A549 (cell line): ENCODE data around the gene TNS1. TPM values are rescaled to one million over a fixed set of nuclear protein-coding genes. Genes with fewer than 3 reads are reported as not detected.

ENCODE experiments used
- ATAC-seq, 2 experiments: fragments of 200-7000 bp in 1 of 2; fragments of >200 bp in 1 of 2; cut with Nextera tagmentation in 1 of 2; cut with Tn5 transposase in 1 of 2; 3 replicates each; pipeline versions ENCODE4 v1.8.0 to v1.9.1; 2018 to 2020; ENCODE audit warnings: mild to moderate bottlenecking in 1 of 2, moderate library complexity in 1 of 2
- CTCF ChIA-PET: fragments of 300-600 bp; sonication (Branson Sonifier 250); formaldehyde crosslinking; extraction: SDS; loops from one replicate; lab custom pipeline; 2021; ENCODE audit warnings: antibody characterized with exemption, inconsistent platforms; lab: Yijun Ruan, JAX
- POLR2A ChIA-PET: fragments of 350-600 bp; formaldehyde crosslinking; extraction: SDS; loops from one replicate; lab custom pipeline; 2021; ENCODE audit warnings: antibody characterized with exemption, inconsistent platforms; lab: Yijun Ruan, JAX
- DNase-seq, 2 experiments: peaks; one replicate each; pipeline versions ENCODE4 v3.0.0 to v3.0.0-alpha.2; 2011 to 2016; ENCODE audit warnings: low read depth in 1 of 2, low spot score in 1 of 2
- FAIRE-seq: peaks from 2 replicates; lab custom pipeline; 2011; peaks lifted over from hg19 to GRCh38; lab: Jason Lieb, UNC
- H3K27ac ChIP-seq, 2 experiments: fragments of >200 bp; sonication (Bioruptor Twin); formaldehyde crosslinking; 3 replicates each; pipeline ENCODE4 v1.5.1; 2016 to 2017
- H3K4me1 ChIP-seq: fragments of >200 bp; sonication (Bioruptor Twin); formaldehyde crosslinking; 3 replicates; pipeline ENCODE4 v1.6.1; 2016
- H3K4me2 ChIP-seq: fragments of >200 bp; sonication (Bioruptor Twin); formaldehyde crosslinking; 3 replicates; pipeline ENCODE4 v1.6.1; 2016
- H3K4me3 ChIP-seq: fragments of >200 bp; sonication (Bioruptor Twin); formaldehyde crosslinking; 3 replicates; pipeline ENCODE4 v1.5.1; 2016
- H3K9me3 ChIP-seq: fragments of >200 bp; sonication (Bioruptor Twin); formaldehyde crosslinking; 3 replicates; pipeline ENCODE4 v1.6.1; 2016
- CBX8 ChIP-seq: fragments of 200-600 bp; sonication (generic); IDR thresholded peaks from 2 replicates; pipeline ENCODE4 v1.6.1; 2016
- CHD2 ChIP-seq: fragments of 150-350 bp; IDR thresholded peaks from 2 replicates; pipeline ENCODE4 v1.6.1; 2014; ENCODE audit warnings: low read length; ENCODE audit not compliant: partially characterized antibody
- CTCF ChIP-seq: fragments of >200 bp; sonication (Bioruptor Twin); formaldehyde crosslinking; IDR thresholded peaks from 3 replicates; pipeline ENCODE4 v1.5.1; 2016
- E2F6 ChIP-seq: IDR thresholded peaks from 2 replicates; pipeline ENCODE4 v1.6.1; 2012; ENCODE audit warnings: low read depth, borderline replicate concordance
- EHF ChIP-seq: fragments of 250-450 bp; sonication (Bioruptor Pico); IDR thresholded peaks from 2 replicates; pipeline ENCODE4 v1.5.0; 2020; ENCODE audit warnings: mild to moderate bottlenecking
- ESRRA ChIP-seq: fragments of 150-350 bp; IDR thresholded peaks from 2 replicates; pipeline ENCODE4 v1.6.1; 2014; ENCODE audit warnings: mild to moderate bottlenecking, low read length, borderline replicate concordance
- FOSL2 ChIP-seq, 2 experiments: fragments of 450-650 bp in 1 of 2; fragments of >200 bp in 1 of 2; sonication (Bioruptor Twin) in 1 of 2; formaldehyde crosslinking; IDR thresholded peaks; 2 replicates each; pipeline versions ENCODE4 v1.5.0 to v1.6.1; 2016 to 2020; ENCODE audit warnings: mild to moderate bottlenecking in 1 of 2, moderate library complexity in 1 of 2
- HDAC2 ChIP-seq: fragments of 200-600 bp; sonication (generic); IDR thresholded peaks from 2 replicates; pipeline ENCODE4 v1.6.1; 2016
- HOXB13 ChIP-seq: fragments of 250-450 bp; sonication (Bioruptor Pico); IDR thresholded peaks from 2 replicates; pipeline ENCODE4 v1.5.0; 2020; ENCODE audit warnings: low read depth, mild to moderate bottlenecking, moderate library complexity
- HOXB5 ChIP-seq: fragments of 250-450 bp; sonication (Bioruptor Pico); IDR thresholded peaks from 2 replicates; pipeline ENCODE4 v1.5.0; 2020; ENCODE audit warnings: mild to moderate bottlenecking, moderate library complexity
- JUN ChIP-seq, 2 experiments: fragments of >200 bp; sonication (Bioruptor Twin); formaldehyde crosslinking; IDR thresholded peaks; 2 replicates in 1 of 2; 3 replicates in 1 of 2; pipeline ENCODE4 v1.6.1; 2016 to 2017
- KDM1A ChIP-seq: fragments of 200-600 bp; sonication (generic); IDR thresholded peaks from 2 replicates; pipeline ENCODE4 v1.6.1; 2016; ENCODE audit warnings: low read depth, mild to moderate bottlenecking
- KDM5A ChIP-seq: fragments of 200-600 bp; sonication (generic); IDR thresholded peaks from 2 replicates; pipeline ENCODE4 v1.6.1; 2016; ENCODE audit warnings: antibody characterized with exemption, mild to moderate bottlenecking
- MAX ChIP-seq: IDR thresholded peaks from 2 replicates; pipeline ENCODE4 v1.6.1; 2012
- NR3C1 ChIP-seq: fragments of >200 bp; sonication (Bioruptor Twin); formaldehyde crosslinking; IDR thresholded peaks from 3 replicates; pipeline ENCODE4 v1.6.1; 2017
- PBX3 ChIP-seq: IDR thresholded peaks from 2 replicates; pipeline ENCODE4 v1.6.1; 2012
- RARB ChIP-seq: fragments of 250-450 bp; sonication (Bioruptor Pico); IDR thresholded peaks from 2 replicates; pipeline ENCODE4 v1.8.0; 2021; ENCODE audit warnings: mild to moderate bottlenecking, moderate library complexity
- RCOR1 ChIP-seq: fragments of 150-350 bp; IDR thresholded peaks from 2 replicates; pipeline ENCODE4 v1.6.1; 2014; ENCODE audit warnings: antibody characterized with exemption, low read length, low read depth
- RFX5 ChIP-seq: fragments of 450-650 bp; IDR thresholded peaks from 2 replicates; pipeline ENCODE4 v1.7.1; 2014; ENCODE audit warnings: antibody characterized with exemption, mild to moderate bottlenecking, moderate library complexity
- RNF2 ChIP-seq: fragments of 200-600 bp; sonication (generic); IDR thresholded peaks from 2 replicates; pipeline ENCODE4 v1.6.1; 2016; ENCODE audit warnings: low read depth, mild to moderate bottlenecking, antibody characterized with exemption, moderate library complexity, borderline replicate concordance
- TP53 ChIP-seq: fragments of 250-450 bp; sonication (Bioruptor Pico); IDR thresholded peaks from 2 replicates; pipeline ENCODE4 v1.5.0; 2021; ENCODE audit warnings: mild to moderate bottlenecking, moderate library complexity
- ZC3H11A ChIP-seq: fragments of 450-650 bp; IDR thresholded peaks from 2 replicates; pipeline ENCODE4 v1.6.1; 2014; ENCODE audit warnings: antibody characterized with exemption, mild to moderate bottlenecking
- WGBS: methylation state at CpG from one replicate; pipeline ENCODE4 v1.1.6; 2017; ENCODE audit errors: missing lambda C conversion rate; 5-methylcytosine and 5-hydroxymethylcytosine counted together
- polyA plus RNA-seq, 4 experiments: library from polyadenylated mRNA; depleted of rRNA in 3 of 4; stranded (reverse); fragments of >200 nt; fragmentation: RNase III in 1 of 4; extraction: RNeasy Plus Mini Kit Qiagen cat#74134 plus additional on column Dnase treatment in 1 of 4; gene quantifications; 2 replicates in 3 of 4; 3 replicates in 1 of 4; pipeline ENCODE4 v1.2.3, GENCODE V29; 2011 to 2017

Gene TNS1
- polyA plus RNA-seq, 2 of the 4 experiments (the other 2 are of a cell fraction), result 4.9 to 10.6 TPM

- DNase-seq, result no peak
- peak overlapping the region in 1 of 2 experiments; percentile 18; a peak in 1 of 6 replicates for H3K27ac ChIP-seq
- CTCF ChIA-PET, result interaction anchor here (0.7 to 12.5 kb wide), 16 partner anchors 9 to 259 kb away, joined by 3 to 122 read pairs (median 4); no protein-coding TSS in a partner anchor
- TF ChIP-seq RFX5 (no peak), EHF (CRISPR knock-in tag) (no peak), RARB (CRISPR knock-in tag) (no peak), MAX (no peak), TP53 (CRISPR knock-in tag) (no peak), CHD2 (no peak), FOSL2 (IDR thresholded peaks at IDR 0.05) (no peak), FOSL2 (CRISPR knock-in tag; IDR thresholded peaks at IDR 0.05) (no peak), KDM1A (no peak), RNF2 (no peak), E2F6 (no peak), HOXB5 (CRISPR knock-in tag) (no peak), JUN (IDR thresholded peaks at IDR 0.05) (no peak)
- TF ChIP-seq, all 56 proteins: peak for 0
- Histone ChIP-seq H3K4me1 (peaks cover 4% of the 10 kb centered on the region; the same call in 1 of the 3 replicates), H3K9me3 (no peaks in the 10 kb centered on the region), H3K4me2 (no peak overlapping the region), H3K4me3 (no peak overlapping the region)
- WGBS, result 25% methylated on average over 1 of the region's 1 CpG
- ATAC-seq (peak in 1 of 2 experiments; percentile 5; a peak in 2 of 6 replicates), FAIRE-seq (no peak)
- POLR2A ChIA-PET, result no interaction called here
These were observed 30.4 kb upstream of the TNS1 start for GRCh38 chr2:218033208-218033589.

GRCh38 chr2:218032336-218033171 is 29.8 kb upstream of the TNS1 start:
- Histone ChIP-seq H3K9me3 (no peaks in the 10 kb centered on the region), H3K4me3 (no peak overlapping the region), H3K4me1 (peaks cover 4% of the 10 kb centered on the region; the same call in 1 of the 3 replicates), H3K4me2 (no peak overlapping the region), H3K27ac (peak overlapping the region in 1 of 2 experiments; percentile 55; a peak in 1 of 6 replicates)
- TF ChIP-seq ESRRA (no peak), HOXB5 (CRISPR knock-in tag) (no peak), CHD2 (no peak), RCOR1 (no peak), ZC3H11A (no peak), NR3C1 (no peak), HOXB13 (CRISPR knock-in tag) (no peak), RNF2 (no peak), JUN (IDR thresholded peaks at IDR 0.05) (no peak), FOSL2 (IDR thresholded peaks at IDR 0.05) (no peak), FOSL2 (CRISPR knock-in tag; IDR thresholded peaks at IDR 0.05) (no peak), CBX8 (no peak), KDM5A (no peak), PBX3 (no peak), CTCF (no peak), HDAC2 (no peak)
- ATAC-seq, result peak; percentile 6 to 12; a peak in 3 of 6 replicates
- POLR2A ChIA-PET, result no interaction called here
- no peak for DNase-seq
- CTCF ChIA-PET, result interaction anchor here (1.0 to 12.5 kb wide), 12 partner anchors 11 to 258 kb away, joined by 3 to 122 read pairs (median 4); no protein-coding TSS in a partner anchor
- WGBS, result 56% methylated on average over 9 of the region's 12 CpGs
- FAIRE-seq, result no peak
